Fibroblast of peridontal ligament (primary cell): Measurements from ENCODE around the gene CACNA2D3.

ENCODE experiments used
- DNase-seq: peaks from one replicate; pipeline ENCODE4 v3.0.0-alpha.2; 2010; ENCODE audit errors: extremely low read depth

The CACNA2D3 gene

DNA sequence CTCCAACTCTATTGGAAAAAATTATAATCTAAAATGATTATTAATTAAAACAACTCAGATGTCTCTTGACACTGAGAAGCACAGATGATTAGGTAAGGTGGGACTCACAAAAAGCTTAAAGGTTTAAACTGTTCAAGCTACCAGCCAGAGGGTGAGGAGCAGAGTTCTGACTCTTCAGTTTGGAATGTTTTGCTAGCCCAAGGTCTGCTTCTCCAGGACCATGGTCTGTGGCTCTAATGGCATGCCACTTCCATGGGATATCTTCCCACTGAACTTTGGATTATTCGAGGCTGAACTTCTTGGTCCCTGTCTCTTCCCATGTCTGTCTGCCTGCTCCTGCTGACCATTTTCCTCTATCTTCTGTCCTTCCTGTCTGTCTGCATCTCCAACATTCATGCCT is 49.2 kb downstream of the CACNA2D3 start:
- DNase-seq: no peak

DNA sequence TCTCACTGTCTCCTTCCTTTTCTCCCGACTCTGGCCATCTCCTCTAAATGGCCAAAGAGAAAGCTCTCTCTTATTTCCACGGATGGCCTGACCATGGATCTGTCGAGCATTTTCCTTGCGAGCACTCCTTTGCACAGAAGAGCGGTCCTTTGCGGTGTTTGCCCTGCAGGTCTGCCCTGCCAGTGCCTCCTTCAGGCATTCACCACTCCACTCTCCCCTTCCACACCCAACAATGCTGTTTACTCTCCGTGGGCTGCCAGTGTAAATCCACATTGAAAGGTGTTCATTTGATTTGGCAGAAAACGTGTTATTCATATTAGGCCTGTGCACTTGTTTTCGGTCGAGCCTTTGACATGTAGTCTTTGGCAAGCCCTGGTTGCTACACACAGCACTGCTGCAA is 49.6 kb downstream of the CACNA2D3 start:
- no peak for DNase-seq

DNA sequence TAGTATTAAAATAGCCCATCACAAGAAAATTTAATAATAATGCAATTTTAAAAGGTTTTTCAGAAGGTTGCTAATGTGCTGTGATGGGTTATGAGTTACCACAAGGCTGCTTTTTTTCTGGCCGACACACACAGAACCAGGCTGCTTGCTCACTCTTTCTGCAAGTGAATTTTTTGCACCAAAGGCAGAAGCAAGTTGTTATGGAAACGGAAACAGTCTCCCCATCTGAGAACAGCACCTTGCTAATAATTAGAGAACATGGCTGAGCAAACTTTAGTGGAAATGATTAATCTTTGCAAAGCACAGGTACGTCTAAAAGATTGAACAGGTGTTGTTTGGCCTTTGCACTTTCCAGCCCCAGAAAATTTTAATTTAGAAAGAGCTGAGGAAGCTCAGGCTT is 51.0 kb downstream of the CACNA2D3 start:
- no peak for DNase-seq

DNA sequence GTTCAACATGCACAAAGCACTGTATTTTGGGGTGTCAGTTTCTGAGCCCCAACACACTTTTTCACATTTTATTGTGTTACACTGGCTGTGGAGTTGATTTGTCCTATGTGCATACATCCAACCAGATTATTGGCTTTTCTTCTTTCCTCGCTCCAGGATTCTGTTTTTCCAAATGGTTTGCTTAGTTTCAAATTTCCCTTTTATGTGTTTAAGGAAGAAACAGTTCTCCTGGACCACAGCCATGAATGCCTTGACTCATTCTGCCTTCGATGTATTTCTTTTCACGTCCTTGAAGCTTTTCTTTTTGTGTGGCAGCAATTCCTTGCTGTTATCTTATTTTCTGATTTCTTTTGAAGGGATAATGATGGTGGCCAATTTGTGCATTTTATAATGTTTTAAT is 53.8 kb downstream of the CACNA2D3 start:
- DNase-seq: no peak

DNA sequence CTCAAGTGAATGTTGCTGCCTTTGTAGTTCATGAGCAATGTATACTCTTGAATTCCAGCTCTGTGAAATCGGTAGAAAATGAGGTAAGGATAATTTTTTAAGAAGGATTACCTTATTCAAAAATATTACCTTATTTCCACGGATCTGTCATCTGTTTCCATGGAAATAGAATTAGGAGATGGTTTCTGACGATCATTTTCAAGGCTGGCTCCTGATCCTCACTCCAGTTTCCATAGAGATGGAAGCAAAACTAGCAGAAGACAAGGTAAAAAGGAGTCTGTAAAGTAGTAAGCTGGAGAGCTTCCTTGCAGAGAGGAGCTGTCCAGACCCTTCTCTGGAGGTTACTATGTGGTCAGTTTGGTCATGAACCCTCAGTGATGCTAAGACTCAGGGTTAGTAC is 55.5 kb downstream of the CACNA2D3 start:
- no peak for DNase-seq

DNA sequence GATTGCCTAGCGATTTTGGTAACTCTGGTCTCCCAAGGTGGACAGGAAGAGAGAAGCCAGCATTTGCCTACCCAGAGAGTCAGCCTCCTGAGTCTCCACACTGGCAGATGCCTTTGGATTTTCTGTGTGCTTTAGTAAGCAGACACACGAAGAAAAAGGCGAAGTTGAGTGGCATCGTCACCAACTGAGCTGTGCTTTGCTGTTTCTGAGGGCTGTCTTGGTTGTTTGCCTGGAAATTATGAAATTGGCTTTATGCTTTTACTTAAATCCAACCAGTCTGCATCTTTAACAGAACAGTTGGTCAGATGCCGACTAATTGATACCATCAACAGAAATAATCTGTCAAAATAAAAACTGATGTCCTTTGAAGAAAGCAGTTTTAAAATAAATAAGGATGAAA is 56.0 kb downstream of the CACNA2D3 start:
- DNase-seq: no peak

DNA sequence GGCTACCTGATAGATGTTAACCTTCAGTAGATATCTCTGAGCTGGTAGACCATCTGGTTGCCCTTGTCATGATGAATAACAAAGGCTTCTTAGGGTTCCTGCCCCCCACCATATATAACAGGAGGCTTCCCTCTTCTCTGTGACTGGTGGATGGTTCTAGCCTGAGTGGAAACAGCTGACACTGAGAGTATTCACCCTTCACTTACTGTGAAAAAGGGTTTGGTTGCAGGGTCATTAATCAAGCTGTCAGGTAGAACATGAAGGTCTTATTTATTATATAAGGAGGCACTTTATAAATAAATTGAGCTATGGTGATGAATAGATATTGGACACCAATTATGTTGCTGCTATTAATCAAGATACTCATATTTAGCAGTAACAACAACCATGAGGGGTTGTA is 58.6 kb downstream of the CACNA2D3 start:
- no peak for DNase-seq

DNA sequence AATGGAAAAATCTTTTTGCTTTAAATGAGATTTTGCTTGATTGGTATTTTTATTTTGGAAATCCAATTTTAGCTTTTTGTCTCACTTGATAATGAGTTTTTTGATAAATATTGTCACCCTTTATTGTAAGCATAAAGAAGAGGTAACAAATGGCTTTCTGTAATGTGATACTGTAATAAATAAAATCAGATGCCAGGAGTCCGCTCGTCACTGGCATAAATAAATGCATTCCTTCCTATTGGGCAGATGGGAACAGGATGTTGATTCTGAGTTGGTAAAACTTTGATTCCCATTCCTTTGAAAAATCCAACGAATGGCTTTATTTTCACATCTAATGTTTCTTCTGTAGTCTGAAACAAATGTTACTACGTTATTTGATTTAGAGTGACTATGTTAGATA is 59.9 kb downstream of the CACNA2D3 start:
- no peak for DNase-seq

DNA sequence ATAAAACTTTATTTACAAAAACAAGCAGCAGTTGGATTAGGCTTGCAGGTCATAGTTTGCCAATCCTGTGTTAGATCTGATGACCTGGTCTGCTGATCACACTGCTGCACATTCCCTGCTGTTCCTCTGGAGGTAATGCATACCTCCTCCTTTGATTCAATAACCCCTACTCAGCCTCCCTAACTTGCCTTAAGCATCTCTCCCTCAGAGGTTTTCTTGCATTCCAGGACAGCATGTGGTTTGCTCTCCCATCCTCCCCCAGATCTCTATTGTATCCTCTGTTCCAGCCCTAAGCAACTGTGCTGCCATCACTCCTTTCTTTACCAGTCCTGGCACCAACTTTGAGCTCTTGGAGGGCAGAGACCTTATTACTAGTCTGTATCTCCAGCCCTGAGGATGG is 63.4 kb downstream of the CACNA2D3 start:
- DNase-seq: no peak

DNA sequence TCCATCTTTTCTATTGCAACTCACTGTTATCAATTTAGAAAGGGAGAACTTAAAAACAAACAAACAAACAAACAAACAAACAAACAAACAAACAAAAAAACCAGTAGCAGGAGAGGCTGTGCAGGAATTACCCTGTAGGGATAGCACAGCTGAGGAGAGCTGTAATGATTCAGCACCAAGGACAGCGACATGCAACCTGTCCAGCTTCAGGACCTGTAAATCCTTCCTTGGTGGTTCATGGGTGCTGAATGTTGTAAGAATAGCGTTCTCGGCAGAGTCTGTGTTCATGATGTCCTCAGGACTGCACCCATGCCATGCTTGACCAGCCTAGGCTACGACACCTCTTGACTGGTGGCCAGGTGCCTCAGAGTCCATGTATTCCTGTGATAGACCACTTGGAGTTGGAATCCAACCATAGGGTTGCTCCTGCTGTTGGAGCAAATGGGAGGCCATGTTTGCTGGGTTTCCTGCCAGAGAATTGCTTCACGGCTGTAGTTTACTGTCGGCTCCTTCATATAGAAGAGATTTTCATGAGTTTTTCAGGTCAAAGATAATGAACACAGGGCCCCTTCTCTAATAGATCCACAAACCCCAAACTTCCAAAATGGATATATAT is 65.9 kb downstream of the CACNA2D3 start:
- peak; percentile 24 for DNase-seq

DNA sequence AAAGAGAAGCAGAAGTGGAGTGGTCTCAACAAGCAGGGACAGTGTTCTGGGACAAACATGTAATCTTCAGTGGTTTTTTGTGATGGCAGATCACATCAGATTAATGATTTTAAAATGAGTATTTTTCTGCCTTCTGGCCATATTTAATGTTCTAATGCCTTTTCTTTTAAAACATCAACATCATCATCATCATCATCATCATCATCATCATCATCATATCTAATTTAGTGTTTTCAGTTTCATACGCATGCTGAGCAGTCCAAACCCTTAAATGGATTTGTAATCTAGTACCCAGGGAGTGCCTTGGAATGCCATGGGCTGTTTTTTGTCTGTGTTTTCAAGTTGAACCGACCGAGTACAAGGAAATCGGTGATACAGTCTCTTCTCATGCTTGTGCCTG is 68.9 kb downstream of the CACNA2D3 start:
- DNase-seq: no peak

DNA sequence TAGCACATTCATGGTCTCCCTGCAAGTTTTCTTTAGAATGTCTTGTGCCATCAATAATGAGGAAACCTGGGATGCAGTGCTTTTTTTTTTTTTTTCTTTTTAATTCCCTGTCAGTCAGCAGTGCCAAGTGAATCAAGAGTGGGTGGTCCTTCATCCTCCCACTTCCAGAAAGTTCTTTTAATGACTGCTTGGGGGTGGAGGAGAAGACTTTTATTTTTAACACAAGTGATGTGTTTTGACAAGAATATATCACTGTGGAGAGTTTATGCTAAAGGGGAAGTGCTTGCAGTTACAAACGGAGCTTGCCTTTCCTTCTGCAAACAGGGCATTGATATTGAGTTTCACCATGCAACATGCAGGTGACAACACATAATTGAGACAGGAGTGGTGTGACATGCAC is 69.7 kb downstream of the CACNA2D3 start:
- DNase-seq: no peak

DNA sequence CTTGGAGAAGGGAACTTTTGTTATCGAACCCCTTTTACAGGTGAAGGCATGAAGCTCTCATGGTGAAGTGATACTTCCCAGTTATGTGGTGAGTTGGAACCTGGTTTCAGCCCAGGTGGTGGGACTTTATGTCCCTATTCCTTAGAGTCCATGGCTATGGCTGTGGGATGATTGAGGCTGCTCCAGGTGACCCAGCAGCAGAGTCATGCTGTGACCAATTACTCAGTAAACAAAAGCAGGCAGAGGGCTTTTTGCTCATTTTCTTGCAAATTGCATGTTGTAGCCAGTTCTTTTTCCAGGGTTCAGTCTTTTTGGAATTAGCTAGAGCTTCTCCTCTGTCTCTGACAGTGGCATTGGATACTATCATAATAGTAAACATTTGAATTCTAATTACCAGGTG is 70.7 kb downstream of the CACNA2D3 start:
- no peak for DNase-seq

DNA sequence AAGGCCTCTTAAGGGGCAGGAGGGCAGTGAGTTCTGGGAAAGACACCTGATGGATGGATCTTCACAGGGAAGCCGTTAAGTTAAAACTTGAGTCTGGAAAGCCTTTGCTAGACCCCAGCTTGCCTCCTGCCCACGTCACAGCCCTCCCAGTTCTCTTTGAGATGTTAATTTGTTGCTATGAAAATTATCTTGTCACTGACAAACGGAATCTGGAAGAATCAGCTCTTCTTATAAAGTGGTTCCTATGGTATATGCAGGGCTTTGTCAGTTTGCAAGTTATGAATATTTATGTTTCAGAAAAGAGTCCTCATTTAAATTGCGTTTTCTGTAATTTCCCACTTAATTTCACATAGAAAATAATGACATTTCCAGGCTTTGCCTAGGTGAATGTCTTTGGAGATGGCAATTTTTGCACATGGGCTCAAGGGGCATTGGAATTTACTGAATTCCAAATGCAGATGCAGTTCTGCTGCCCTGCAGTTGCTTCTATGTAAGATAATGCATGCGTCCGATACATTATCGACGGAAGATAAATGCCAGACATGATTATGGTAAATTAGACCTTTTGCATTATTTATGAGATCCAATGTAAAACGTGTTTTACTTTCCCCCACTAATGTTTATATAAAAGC is 74.1 kb downstream of the CACNA2D3 start:
- no peak for DNase-seq

DNA sequence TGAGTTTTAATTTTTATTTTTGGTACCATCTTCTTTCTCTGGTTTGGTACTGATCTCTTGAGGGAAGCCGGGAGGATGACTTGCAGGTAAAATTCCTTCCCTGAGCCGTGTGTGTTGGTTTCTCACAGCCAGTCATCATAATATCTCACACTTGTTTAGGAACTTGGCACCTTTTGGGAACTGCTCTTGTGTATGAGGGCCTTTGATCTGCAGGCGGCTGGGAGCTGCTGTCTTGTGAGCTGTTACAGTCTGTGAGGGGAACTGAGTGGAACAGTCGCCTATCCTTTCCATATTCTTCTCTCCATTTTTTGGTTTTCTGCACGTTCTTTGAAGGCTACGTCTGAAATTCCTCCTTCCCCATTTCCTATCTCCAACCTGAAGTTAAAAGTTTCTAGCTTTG is 75.2 kb downstream of the CACNA2D3 start:
- no peak for DNase-seq

DNA sequence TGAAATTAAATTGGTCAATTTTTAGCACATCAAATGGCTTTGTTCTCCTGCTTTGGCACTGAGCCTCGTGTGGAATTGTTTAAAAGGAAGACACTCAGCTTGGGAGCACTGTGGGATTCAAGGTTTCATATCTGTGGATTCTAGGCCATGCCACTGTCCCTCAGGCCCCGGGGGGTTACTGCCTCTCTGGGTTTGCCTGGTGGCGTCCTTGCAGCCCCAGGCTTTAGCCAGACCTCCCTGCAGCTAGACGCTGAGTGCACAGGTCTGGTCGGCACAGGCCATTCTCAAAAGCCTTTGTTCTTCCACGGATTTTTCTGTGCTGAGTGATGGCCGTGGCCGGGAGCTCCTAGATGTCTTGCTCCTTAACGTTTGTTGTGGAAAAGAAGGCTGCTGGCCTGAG is 76.2 kb downstream of the CACNA2D3 start:
- no peak for DNase-seq

DNA sequence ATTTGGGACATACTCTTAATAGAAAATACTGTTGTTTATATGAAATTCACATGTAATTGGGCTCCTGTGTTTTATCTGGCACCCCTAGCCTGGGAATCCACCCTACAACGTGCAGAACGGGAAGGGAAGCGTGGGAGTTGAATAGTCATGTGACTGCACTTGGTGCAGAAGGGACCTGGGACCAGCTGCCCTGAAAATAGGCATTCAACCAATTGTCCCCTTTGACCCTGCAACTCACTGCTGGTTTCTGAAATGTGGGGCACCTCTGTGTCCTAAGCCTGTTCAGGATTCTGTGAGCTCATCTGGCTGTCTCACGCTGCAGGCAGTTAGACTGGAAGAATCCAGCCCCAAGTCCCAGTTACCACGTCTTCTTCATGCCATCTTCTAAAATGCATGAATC is 79.7 kb downstream of the CACNA2D3 start:
- DNase-seq: no peak

DNA sequence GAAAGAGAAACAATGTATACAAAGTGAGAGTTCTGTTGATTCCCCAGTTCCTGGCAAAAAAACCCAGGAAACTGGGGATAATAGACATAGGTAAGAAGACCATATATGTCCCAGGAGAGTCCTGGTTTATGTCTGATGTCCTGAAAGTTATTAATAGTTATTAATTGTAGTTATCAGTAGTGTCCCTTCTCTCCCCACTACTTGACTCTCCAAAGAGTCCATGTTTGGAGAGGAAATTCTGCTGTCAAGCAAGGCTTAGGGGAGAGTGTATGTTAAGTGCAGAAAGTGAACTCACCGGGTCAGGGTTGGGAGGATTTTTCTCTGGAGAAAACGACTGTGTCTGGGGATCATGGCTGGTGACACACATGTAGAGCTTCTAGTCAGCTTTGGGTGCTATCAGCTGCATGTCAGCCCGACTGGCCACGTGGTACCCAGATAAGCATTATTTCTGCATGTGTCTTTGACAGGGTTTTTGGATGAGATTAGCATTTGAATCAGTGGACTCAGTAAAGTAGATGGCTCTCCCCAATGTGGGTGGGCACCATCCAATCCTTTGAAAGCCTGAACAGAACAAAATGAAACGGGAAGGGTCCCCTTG is 80.4 kb downstream of the CACNA2D3 start:
- DNase-seq: no peak

DNA sequence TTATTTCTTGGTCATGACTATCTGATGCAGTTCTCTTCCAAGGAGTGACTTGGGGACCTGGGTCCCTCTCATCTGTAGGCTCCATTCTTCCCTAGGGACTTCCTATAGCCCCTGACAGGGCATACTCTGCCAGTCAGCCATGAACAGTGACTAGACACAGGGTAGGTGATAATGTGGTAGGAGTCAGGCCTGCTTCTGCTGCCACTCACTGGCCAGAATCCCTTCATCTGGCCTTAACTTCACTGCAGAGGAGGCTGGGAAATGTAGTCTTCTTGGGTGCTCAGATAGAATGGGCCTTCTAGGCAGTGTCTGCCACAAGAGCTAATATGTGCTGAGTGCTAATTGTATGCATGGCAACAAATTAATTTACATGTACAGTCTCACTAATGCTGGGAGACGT is 84.5 kb downstream of the CACNA2D3 start:
- no peak for DNase-seq

DNA sequence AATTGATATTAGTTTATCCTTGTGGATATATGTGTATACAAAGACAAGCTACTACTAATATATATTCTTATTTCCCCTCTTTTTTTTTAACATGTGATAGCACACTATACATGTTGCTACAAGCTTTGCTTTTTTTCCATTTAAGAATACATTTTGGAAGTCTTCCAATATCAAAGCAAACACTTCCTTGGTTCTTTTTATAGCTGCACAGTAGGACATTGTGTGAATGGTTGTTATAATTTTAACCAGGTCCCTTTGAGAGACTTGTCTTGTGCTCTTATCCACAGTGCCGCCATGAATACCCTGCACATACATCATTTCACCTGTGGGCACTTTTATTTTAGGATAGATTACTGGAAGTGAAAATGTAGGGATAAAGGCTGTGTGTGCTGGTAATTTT is 88.7 kb downstream of the CACNA2D3 start:
- DNase-seq: no peak

DNA sequence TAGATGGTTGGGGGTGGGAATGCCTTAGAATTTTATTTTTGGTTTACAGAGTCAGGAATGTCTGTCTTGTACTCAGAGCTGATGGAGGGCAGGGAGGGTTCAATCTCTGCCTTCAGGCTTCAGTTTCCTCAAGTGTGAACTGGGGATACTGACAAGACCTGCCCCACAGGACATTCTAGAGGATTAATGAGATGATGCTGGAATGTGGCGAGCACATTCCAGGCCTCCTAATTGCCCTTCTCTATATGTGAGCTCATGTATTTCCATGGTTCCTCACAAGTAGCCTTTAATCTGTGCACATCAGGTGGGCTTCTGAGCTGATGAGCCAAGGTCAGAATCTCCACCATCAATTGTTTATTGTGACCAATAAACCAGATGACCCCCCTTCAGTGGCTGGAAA is 90.4 kb downstream of the CACNA2D3 start:
- DNase-seq: no peak

DNA sequence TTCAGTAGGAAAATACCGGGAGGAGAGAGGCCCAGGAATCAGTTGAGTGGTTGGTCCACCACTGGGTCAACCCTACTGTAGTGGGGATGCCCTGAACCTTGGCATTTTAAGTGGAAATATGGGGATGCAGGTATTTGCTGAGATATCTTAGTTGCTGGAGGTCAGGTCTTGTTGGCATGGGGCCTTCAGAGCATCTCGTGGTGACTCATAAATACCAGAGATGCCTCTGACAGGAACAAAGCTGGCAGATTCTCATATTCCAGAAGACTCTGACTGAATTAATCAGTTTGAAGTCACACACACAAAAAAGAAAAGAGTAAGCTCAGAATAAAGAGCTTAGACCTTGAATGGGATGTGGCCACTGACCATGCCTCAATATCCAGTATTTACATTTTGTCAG is 91.6 kb downstream of the CACNA2D3 start:
- no peak for DNase-seq

DNA sequence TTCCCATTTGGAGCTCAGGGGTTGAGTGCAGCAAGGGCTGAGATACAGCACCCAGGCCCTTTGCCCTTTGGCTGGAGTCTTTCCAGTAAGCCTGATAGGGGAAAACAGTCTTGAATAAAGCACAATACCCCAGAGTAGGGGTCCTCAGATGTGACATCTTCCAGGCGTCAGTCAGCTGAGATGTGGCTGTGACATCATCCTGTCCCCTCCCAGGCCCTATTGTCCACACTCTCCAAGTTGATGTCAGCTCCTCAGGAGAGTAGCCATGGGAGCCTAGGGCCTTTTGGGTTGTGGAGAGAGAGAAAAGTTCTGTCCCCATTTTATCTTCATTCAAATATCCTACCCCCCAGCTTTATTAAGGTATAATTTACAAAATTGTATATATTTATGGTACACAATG is 92.5 kb downstream of the CACNA2D3 start:
- no peak for DNase-seq

DNA sequence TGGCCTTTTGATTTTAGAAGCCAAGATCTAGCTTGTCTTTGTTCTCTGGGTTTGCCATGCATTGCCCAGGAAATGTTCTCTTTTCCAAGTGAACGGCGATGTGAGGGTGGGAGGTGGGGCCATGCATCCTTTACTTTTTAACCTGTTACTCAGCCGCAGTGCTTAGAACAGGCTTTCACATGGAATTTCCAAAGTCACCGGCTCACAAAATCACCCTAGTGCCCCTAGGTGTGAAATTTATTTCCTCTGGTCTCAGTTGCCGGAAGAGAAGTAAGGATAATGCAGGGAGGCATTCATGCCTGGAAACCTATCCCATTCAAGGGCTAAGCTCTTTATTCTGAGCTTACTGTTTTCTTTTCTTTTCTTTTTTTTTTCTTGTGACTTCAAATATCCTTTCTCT is 93.2 kb downstream of the CACNA2D3 start:
- no peak for DNase-seq
